WTC11 (cell line): Measurements from ENCODE around the gene GPR26.

Experiments used
- ELF4 ChIP-seq: sonication (generic); formaldehyde crosslinking; IDR thresholded peaks from 2 replicates; pipeline ENCODE4 v1.8.1; 2022; ENCODE audit warnings: low read depth, mild to moderate bottlenecking, moderate library complexity, missing genetic modification reagents
- ESRRA ChIP-seq: sonication (generic); formaldehyde crosslinking; IDR thresholded peaks from 2 replicates; pipeline ENCODE4 v1.8.1; 2022; ENCODE audit warnings: mild to moderate bottlenecking, missing genetic modification reagents, borderline replicate concordance
- FOXJ3 ChIP-seq: sonication (generic); formaldehyde crosslinking; IDR thresholded peaks from 2 replicates; pipeline ENCODE4 v1.9.0; 2021; ENCODE audit warnings: missing genetic modification reagents, mild to moderate bottlenecking, borderline replicate concordance
- GABPB1 ChIP-seq: sonication (generic); formaldehyde crosslinking; IDR thresholded peaks from 2 replicates; pipeline ENCODE4 v1.8.1; 2023; ENCODE audit warnings: mild to moderate bottlenecking, missing genetic modification reagents
- IRF2 ChIP-seq: sonication (generic); formaldehyde crosslinking; IDR thresholded peaks from 2 replicates; pipeline ENCODE4 v1.8.0; 2022; ENCODE audit warnings: low read depth, missing genetic modification reagents, borderline replicate concordance
- MYBL2 ChIP-seq: sonication (generic); formaldehyde crosslinking; IDR thresholded peaks from 2 replicates; pipeline ENCODE4 v1.8.1; 2023; ENCODE audit warnings: mild to moderate bottlenecking, moderate library complexity, missing genetic modification reagents
- NFYB ChIP-seq: sonication (generic); formaldehyde crosslinking; conservative IDR thresholded peaks from 2 replicates; pipeline ENCODE4 v1.8.0; 2022; ENCODE audit warnings: low read depth, missing genetic modification reagents
- NR2C2 ChIP-seq: sonication (generic); formaldehyde crosslinking; IDR thresholded peaks from 2 replicates; pipeline ENCODE4 v1.8.0; 2022; ENCODE audit warnings: mild to moderate bottlenecking, missing genetic modification reagents
- SP1 ChIP-seq: sonication (generic); formaldehyde crosslinking; conservative IDR thresholded peaks from 2 replicates; pipeline ENCODE4 v1.8.1; 2022; ENCODE audit warnings: missing genetic modification reagents
- TF ChIP-seq, protein P1 (sequence below): fragments of 200-600 bp; IDR thresholded peaks from 2 replicates; pipeline ENCODE4 v1.8.0; 2022; ENCODE audit warnings: antibody characterized with exemption
- TF ChIP-seq, protein P2 (sequence below): fragments of 250-450 bp; sonication (Bioruptor Pico); IDR thresholded peaks from 2 replicates; pipeline ENCODE4 v1.9.0; 2021; ENCODE audit warnings: moderate library complexity, mild to moderate bottlenecking, inconsistent platforms, borderline replicate concordance
- TF ChIP-seq, protein P3 (sequence below): sonication (generic); formaldehyde crosslinking; conservative IDR thresholded peaks from 2 replicates; pipeline ENCODE4 v1.8.1; 2022; ENCODE audit warnings: mild to moderate bottlenecking, missing genetic modification reagents

DNA sequence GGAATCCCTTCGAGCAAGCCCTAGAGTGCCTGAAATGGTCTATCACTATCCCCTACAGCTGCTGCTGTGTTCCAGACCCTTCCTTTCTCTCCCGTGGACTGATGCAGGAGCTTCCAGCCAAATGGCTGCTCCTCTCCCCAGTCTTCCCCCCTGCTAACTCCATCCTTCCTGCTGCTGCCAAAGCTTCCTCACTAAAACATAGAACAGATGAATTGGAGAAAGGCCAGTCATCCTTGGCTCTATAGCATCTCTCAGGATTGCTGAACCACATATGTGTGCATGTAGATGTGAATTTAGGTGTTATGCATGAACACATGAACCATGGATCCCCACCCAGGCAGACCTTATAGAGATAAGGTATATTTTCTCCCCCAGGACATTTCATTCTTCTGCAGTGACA, 60.7 kb downstream of the GPR26 start:
- TF ChIP-seq, protein P1, sequence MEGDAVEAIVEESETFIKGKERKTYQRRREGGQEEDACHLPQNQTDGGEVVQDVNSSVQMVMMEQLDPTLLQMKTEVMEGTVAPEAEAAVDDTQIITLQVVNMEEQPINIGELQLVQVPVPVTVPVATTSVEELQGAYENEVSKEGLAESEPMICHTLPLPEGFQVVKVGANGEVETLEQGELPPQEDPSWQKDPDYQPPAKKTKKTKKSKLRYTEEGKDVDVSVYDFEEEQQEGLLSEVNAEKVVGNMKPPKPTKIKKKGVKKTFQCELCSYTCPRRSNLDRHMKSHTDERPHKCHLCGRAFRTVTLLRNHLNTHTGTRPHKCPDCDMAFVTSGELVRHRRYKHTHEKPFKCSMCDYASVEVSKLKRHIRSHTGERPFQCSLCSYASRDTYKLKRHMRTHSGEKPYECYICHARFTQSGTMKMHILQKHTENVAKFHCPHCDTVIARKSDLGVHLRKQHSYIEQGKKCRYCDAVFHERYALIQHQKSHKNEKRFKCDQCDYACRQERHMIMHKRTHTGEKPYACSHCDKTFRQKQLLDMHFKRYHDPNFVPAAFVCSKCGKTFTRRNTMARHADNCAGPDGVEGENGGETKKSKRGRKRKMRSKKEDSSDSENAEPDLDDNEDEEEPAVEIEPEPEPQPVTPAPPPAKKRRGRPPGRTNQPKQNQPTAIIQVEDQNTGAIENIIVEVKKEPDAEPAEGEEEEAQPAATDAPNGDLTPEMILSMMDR, result no peak
- TF ChIP-seq FOXJ3 (CRISPR knock-in tag) (no peak), GABPB1 (CRISPR knock-in tag) (no peak), MYBL2 (no peak), NR2C2 (CRISPR knock-in tag) (no peak), SP1 (CRISPR knock-in tag) (no peak), IRF2 (CRISPR knock-in tag) (no peak), NFYB (CRISPR knock-in tag) (no peak), ESRRA (CRISPR knock-in tag) (no peak), ELF4 (CRISPR knock-in tag) (no peak)
- TF ChIP-seq, protein P2, sequence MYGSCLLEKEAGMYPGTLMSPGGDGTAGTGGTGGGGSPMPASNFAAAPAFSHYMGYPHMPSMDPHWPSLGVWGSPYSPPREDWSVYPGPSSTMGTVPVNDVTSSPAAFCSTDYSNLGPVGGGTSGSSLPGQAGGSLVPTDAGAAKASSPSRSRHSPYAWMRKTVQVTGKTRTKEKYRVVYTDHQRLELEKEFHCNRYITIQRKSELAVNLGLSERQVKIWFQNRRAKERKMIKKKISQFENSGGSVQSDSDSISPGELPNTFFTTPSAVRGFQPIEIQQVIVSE (CRISPR knock-in tag), result no peak
- TF ChIP-seq, protein P3, sequence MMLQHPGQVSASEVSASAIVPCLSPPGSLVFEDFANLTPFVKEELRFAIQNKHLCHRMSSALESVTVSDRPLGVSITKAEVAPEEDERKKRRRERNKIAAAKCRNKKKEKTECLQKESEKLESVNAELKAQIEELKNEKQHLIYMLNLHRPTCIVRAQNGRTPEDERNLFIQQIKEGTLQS (CRISPR knock-in tag), result no peak
